Retinal pigment epithelial cell (primary cell): ENCODE data around the gene STAT2.
A peak's percentile ranks its signal among the peaks of the same experiment; 100 is the strongest.
"Not testable (repeated sequence)": the region's sequence is repeated elsewhere in the genome, so short reads cannot be mapped to it uniquely, and the experiment has no call there.

Source experiments
- DNase-seq: peaks from one replicate; pipeline ENCODE4 v3.0.0-alpha.2; 2010; ENCODE audit warnings: low read depth
- H3K4me3 ChIP-seq: 2 replicates; pipeline ENCODE4 v1.5.1; 2011; ENCODE audit warnings: mild to moderate bottlenecking, low read length, control low read depth, moderate library complexity
- CTCF ChIP-seq: conservative IDR thresholded peaks from 2 replicates; pipeline ENCODE4 v1.5.1; 2011; ENCODE audit warnings: low read depth, low read length, control low read depth, inconsistent platforms

STAT2 gene

GRCh38 chr12:56333197-56333678, 26.7 kb downstream of the STAT2 start:
- H3K4me3 ChIP-seq = peak overlapping the region; percentile 75
- no peak for DNase-seq
- TF ChIP-seq CTCF = no peak

- no peak for TF ChIP-seq CTCF
- peak overlapping the region; percentile 75 for H3K4me3 ChIP-seq
- DNase-seq = no peak
These were observed 27.3 kb downstream of the STAT2 start for GRCh38 chr12:56332512-56333196.

GRCh38 chr12:56330936-56331490, 28.9 kb downstream of the STAT2 start:
- H3K4me3 ChIP-seq = no peak overlapping the region
- no peak for DNase-seq
- TF ChIP-seq CTCF = no peak

GRCh38 chr12:56326533-56326932, 33.4 kb downstream of the STAT2 start:
- no peak for TF ChIP-seq CTCF
- DNase-seq = no peak
- H3K4me3 ChIP-seq = no peak overlapping the region

- DNase-seq = no peak
- TF ChIP-seq CTCF = no peak
- H3K4me3 ChIP-seq = no peak overlapping the region
These were observed 33.8 kb downstream of the STAT2 start for GRCh38 chr12:56326126-56326525.

GRCh38 chr12:56324206-56324605, 35.7 kb downstream of the STAT2 start:
- TF ChIP-seq CTCF = no peak
- no peak overlapping the region for H3K4me3 ChIP-seq
- no peak for DNase-seq

GRCh38 chr12:56321610-56322009, 38.3 kb downstream of the STAT2 start:
- DNase-seq = not testable (repeated sequence)

More at GRCh38 chr12:56321610-56322009, 38.3 kb downstream of the STAT2 start:
- H3K4me3 ChIP-seq = not testable (repeated sequence)
